T-helper 17 cell (primary cell): ENCODE measurements around the gene GUCY2F. TPM values are rescaled to one million over a fixed set of nuclear protein-coding genes. Genes with fewer than 3 reads are reported as not detected.

Experiments
- ATAC-seq: fragments of 150-1000 bp; cut with Tn5 transposase; 2 replicates; pipeline ENCODE4 v1.10.0; 2021; ENCODE audit warnings: mild to moderate bottlenecking, moderate library complexity
- DNase-seq, 3 donors: peaks; one replicate each; pipeline versions ENCODE4 v3.0.0 to v3.0.0-alpha.2; 2020 to 2021
- H3K9me3 ChIP-seq: one replicate; pipeline ENCODE4 v1.7.0; 2013; ENCODE audit warnings: low read length, mild to moderate bottlenecking; ENCODE audit not compliant: control insufficient read depth, poor library complexity, severe bottlenecking
- H3K27ac Mint-ChIP-seq: one replicate; pipeline ENCODE4 v1.8.0; 2022; ENCODE audit warnings: mild to moderate bottlenecking, moderate library complexity, mixed read lengths
- H3K27me3 Mint-ChIP-seq: one replicate; pipeline ENCODE4 v1.8.0; 2022; ENCODE audit warnings: mixed read lengths
- H3K36me3 Mint-ChIP-seq: one replicate; pipeline ENCODE4 v1.8.0; 2022; ENCODE audit warnings: low read depth, mixed read lengths
- H3K4me1 Mint-ChIP-seq: one replicate; pipeline ENCODE4 v1.8.0; 2022; ENCODE audit warnings: mild to moderate bottlenecking, mixed read lengths
- H3K4me3 Mint-ChIP-seq: one replicate; pipeline ENCODE4 v1.8.0; 2022; ENCODE audit warnings: mild to moderate bottlenecking, moderate library complexity, mixed read lengths
- total RNA-seq, 4 donors: library from RNA in 2 of 4; stranded (reverse) in 2 of 4; gene quantifications; one replicate each; pipeline ENCODE4 v1.2.3 and lab custom pipeline; 2022 to 2026

The GUCY2F gene
- total RNA-seq (not detected), total RNA-seq (lab: John Stamatoyannopoulos, UW) (0 to 0.12 reads per million in 2 donors)

- Mint-ChIP-seq H3K27me3 (no peaks in the 10 kb centered on the region), H3K4me1 (no peaks in the 10 kb centered on the region), H3K27ac (no peak within 1 kb of the TSS), H3K36me3 (no peaks in the 10 kb centered on the region), H3K4me3 (no peak within 1 kb of the TSS)
- ATAC-seq, result no peak
- no peaks in the 10 kb centered on the region for H3K9me3 ChIP-seq
- DNase-seq, result no peak
These were observed at the start of gene GUCY2F for GRCh38 chrX:109481986-109482385. TSS of gene GUCY2F (minus strand) at chrX:109482086. CDS start at chrX:109475936, 6,150 bp downstream.

- no peak overlapping the region for H3K4me3 Mint-ChIP-seq
- no peak for DNase-seq
- H3K27ac Mint-ChIP-seq, result no peak overlapping the region
- no peak for ATAC-seq
- peaks cover 26% of the 10 kb centered on the region for H3K27me3 Mint-ChIP-seq
- H3K9me3 ChIP-seq, result no peaks in the 10 kb centered on the region
- H3K36me3 Mint-ChIP-seq, result no peaks in the 10 kb centered on the region
- H3K4me1 Mint-ChIP-seq, result no peaks in the 10 kb centered on the region
These were observed 37.1 kb upstream of the GUCY2F start for GRCh38 chrX:109519001-109519400.

- Mint-ChIP-seq H3K4me1 (no peaks in the 10 kb centered on the region), H3K27ac (no peak overlapping the region), H3K36me3 (no peaks in the 10 kb centered on the region), H3K27me3 (peaks cover 32% of the 10 kb centered on the region), H3K4me3 (no peak overlapping the region)
- DNase-seq, result no peak
- no peak for ATAC-seq
- H3K9me3 ChIP-seq, result no peaks in the 10 kb centered on the region
These were observed 29.2 kb upstream of the GUCY2F start for GRCh38 chrX:109511113-109511512.

GRCh38 chrX:109508915-109509314, 27.0 kb upstream of the GUCY2F start:
- no peak for DNase-seq
- no peak overlapping the region for H3K27ac Mint-ChIP-seq
- no peaks in the 10 kb centered on the region for H3K36me3 Mint-ChIP-seq
- no peak for ATAC-seq
- H3K4me3 Mint-ChIP-seq, result no peak overlapping the region
- peaks cover 27% of the 10 kb centered on the region for H3K27me3 Mint-ChIP-seq
- H3K4me1 Mint-ChIP-seq, result no peaks in the 10 kb centered on the region
- no peaks in the 10 kb centered on the region for H3K9me3 ChIP-seq

- H3K36me3 Mint-ChIP-seq, result no peaks in the 10 kb centered on the region
- DNase-seq, result no peak
These were observed 19.3 kb upstream of the GUCY2F start for GRCh38 chrX:109501176-109501575.

GRCh38 chrX:109498434-109498833, 16.5 kb upstream of the GUCY2F start:
- H3K27me3 Mint-ChIP-seq, result peaks cover 7% of the 10 kb centered on the region
- ATAC-seq, result no peak
- DNase-seq, result no peak
- H3K36me3 Mint-ChIP-seq, result no peaks in the 10 kb centered on the region
- H3K4me3 Mint-ChIP-seq, result no peak overlapping the region
- H3K27ac Mint-ChIP-seq, result no peak overlapping the region
- no peaks in the 10 kb centered on the region for H3K9me3 ChIP-seq
- H3K4me1 Mint-ChIP-seq, result peaks cover 2% of the 10 kb centered on the region

More at GRCh38 chrX:109501176-109501575, 19.3 kb upstream of the GUCY2F start:
- no peak for ATAC-seq
- Mint-ChIP-seq H3K4me3 (no peak overlapping the region), H3K27ac (no peak overlapping the region), H3K27me3 (peaks cover 7% of the 10 kb centered on the region), H3K4me1 (peaks cover 2% of the 10 kb centered on the region)
- no peaks in the 10 kb centered on the region for H3K9me3 ChIP-seq

- H3K27ac Mint-ChIP-seq, result no peak overlapping the region
- no peaks in the 10 kb centered on the region for H3K4me1 Mint-ChIP-seq
- no peak overlapping the region for H3K4me3 Mint-ChIP-seq
- no peaks in the 10 kb centered on the region for H3K36me3 Mint-ChIP-seq
- DNase-seq, result no peak
- peaks cover 7% of the 10 kb centered on the region for H3K27me3 Mint-ChIP-seq
- H3K9me3 ChIP-seq, result no peaks in the 10 kb centered on the region
- ATAC-seq, result no peak
These were observed 7.3 kb upstream of the GUCY2F start for GRCh38 chrX:109489174-109489573.

GRCh38 chrX:109487640-109488039, 5.8 kb upstream of the GUCY2F start:
- H3K9me3 ChIP-seq, result no peaks in the 10 kb centered on the region
- H3K4me3 Mint-ChIP-seq, result no peak overlapping the region
- peaks cover 7% of the 10 kb centered on the region for H3K27me3 Mint-ChIP-seq
- no peak for ATAC-seq
- DNase-seq, result no peak
- H3K36me3 Mint-ChIP-seq, result no peaks in the 10 kb centered on the region
- no peaks in the 10 kb centered on the region for H3K4me1 Mint-ChIP-seq
- no peak overlapping the region for H3K27ac Mint-ChIP-seq

- H3K9me3 ChIP-seq, result no peaks in the 10 kb centered on the region
- peak; percentile 84 for ATAC-seq
- Mint-ChIP-seq H3K27ac (no peak overlapping the region), H3K4me1 (no peaks in the 10 kb centered on the region), H3K27me3 (no peaks in the 10 kb centered on the region), H3K4me3 (no peak overlapping the region), H3K36me3 (no peaks in the 10 kb centered on the region)
- peak; percentile 10 to 44 (median 14) for DNase-seq
These were observed 3.8 kb upstream of the GUCY2F start for GRCh38 chrX:109485470-109486340.

- Mint-ChIP-seq H3K4me1 (no peaks in the 10 kb centered on the region), H3K27me3 (no peaks in the 10 kb centered on the region), H3K36me3 (no peaks in the 10 kb centered on the region), H3K27ac (no peak overlapping the region), H3K4me3 (no peak overlapping the region)
- no peaks in the 10 kb centered on the region for H3K9me3 ChIP-seq
- no peak for ATAC-seq
- no peak for DNase-seq
These were observed 3.0 kb upstream of the GUCY2F start for GRCh38 chrX:109484886-109485285.

GRCh38 chrX:109475174-109475891, 6.6 kb downstream of the GUCY2F start:
- Mint-ChIP-seq H3K27ac (no peak overlapping the region), H3K4me3 (no peak overlapping the region), H3K27me3 (peaks cover 7% of the 10 kb centered on the region), H3K36me3 (no peaks in the 10 kb centered on the region), H3K4me1 (peaks cover 2% of the 10 kb centered on the region)
- ATAC-seq (no peak), DNase-seq (no peak)
- no peaks in the 10 kb centered on the region for H3K9me3 ChIP-seq

GRCh38 chrX:109472939-109473735, 8.7 kb downstream of the GUCY2F start:
- no peak for ATAC-seq
- Mint-ChIP-seq H3K4me3 (no peak overlapping the region), H3K27me3 (peaks cover 14% of the 10 kb centered on the region), H3K27ac (no peak overlapping the region), H3K36me3 (no peaks in the 10 kb centered on the region), H3K4me1 (peaks cover 2% of the 10 kb centered on the region)
- H3K9me3 ChIP-seq, result no peaks in the 10 kb centered on the region
- no peak for DNase-seq

- no peaks in the 10 kb centered on the region for H3K4me1 Mint-ChIP-seq
These were observed 17.7 kb downstream of the GUCY2F start for GRCh38 chrX:109464231-109464630.

More at GRCh38 chrX:109464231-109464630, 17.7 kb downstream of the GUCY2F start:
- no peaks in the 10 kb centered on the region for H3K36me3 Mint-ChIP-seq
- H3K9me3 ChIP-seq, result no peaks in the 10 kb centered on the region
- peaks cover 10% of the 10 kb centered on the region for H3K27me3 Mint-ChIP-seq
- DNase-seq (no peak), ATAC-seq (no peak)
- H3K4me3 Mint-ChIP-seq, result no peak overlapping the region
- no peak overlapping the region for H3K27ac Mint-ChIP-seq
